RWPE1 (cell line): ENCODE data around the gene TBX5.

Experiments used
- CTCF ChIA-PET: fragments of 350-600 bp; sonication (Branson Sonifier 250); formaldehyde crosslinking; extraction: SDS; loops from one replicate; lab custom pipeline; 2021; lab: Yijun Ruan, JAX
- POLR2A ChIA-PET: fragments of 400-600 bp; formaldehyde crosslinking; extraction: SDS; loops from one replicate; lab custom pipeline; 2020; ENCODE audit warnings: antibody characterized with exemption; ENCODE audit not compliant: low non-redundant PET; lab: Yijun Ruan, JAX
- DNase-seq: peaks from one replicate; pipeline ENCODE4 v3.0.0; 2012; ENCODE audit warnings: low spot score
- H3K27ac ChIP-seq: fragments of 450-650 bp; 2 replicates; pipeline ENCODE4 v1.5.1; 2017
- CTCF ChIP-seq: fragments of 450-650 bp; conservative IDR thresholded peaks from 2 replicates; pipeline ENCODE4 v1.5.1; 2017; ENCODE audit warnings: low read depth, mild to moderate bottlenecking

The TBX5 gene

GRCh38 chr12:114416028-114416427 lies 10.1 kb upstream of the TBX5 start:
- H3K27ac ChIP-seq, result no peak overlapping the region
- ChIA-PET CTCF (no interaction called here), POLR2A (no interaction called here)
- no peak for TF ChIP-seq CTCF
- no peak for DNase-seq

- ChIA-PET POLR2A (no interaction called here), CTCF (no interaction called here)
- H3K27ac ChIP-seq, result no peak overlapping the region
- no peak for DNase-seq
- no peak for TF ChIP-seq CTCF
These were observed 9.6 kb upstream of the TBX5 start for GRCh38 chr12:114415525-114415868.

GRCh38 chr12:114414866-114415524 lies 9.1 kb upstream of the TBX5 start:
- ChIA-PET CTCF (no interaction called here), POLR2A (no interaction called here)
- no peak for DNase-seq
- no peak for TF ChIP-seq CTCF
- H3K27ac ChIP-seq, result no peak overlapping the region

DNA sequence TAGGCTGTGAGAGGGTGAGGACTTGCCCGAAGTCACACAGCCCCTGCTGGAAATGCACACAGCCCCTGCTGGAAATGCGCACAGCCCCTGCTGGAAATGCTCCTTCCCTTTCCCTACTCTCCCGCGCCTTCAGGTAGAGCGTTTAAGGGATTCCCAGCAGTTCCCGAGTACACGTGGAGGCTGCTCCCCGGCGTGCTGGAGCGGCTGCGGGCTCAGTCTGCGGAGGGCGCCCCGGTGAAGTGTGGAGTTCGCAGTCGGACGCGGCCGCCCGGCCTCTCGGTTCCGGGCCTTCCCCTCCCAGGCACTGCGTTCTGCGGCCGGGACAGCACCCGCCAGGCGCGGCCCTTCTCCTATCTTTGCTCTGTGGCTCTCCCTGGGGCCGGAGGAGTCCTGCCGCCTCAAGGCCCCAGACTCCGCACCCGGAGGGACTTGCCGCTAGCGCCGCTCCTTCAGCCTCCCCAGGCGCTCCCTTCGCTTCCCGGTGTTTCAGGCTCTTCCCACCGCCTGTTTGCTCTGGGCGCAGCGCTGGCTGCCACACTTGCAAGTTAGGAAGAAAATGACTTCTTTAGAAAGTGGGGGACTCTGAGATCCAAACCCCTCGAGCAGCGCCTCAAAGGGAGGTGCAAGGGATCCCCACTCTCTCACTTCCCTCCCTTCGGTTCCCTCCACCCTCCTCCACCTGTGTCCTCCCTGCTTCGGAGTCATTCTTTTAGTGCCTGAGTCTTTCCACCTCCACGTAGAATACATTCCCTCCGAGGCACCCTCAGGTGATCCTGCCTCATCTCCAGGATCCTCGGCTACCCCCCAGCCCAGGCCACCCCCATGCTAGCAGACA lies 8.3 kb upstream of the TBX5 start:
- CTCF ChIA-PET, result no interaction called here
- no peak for DNase-seq
- H3K27ac ChIP-seq, result no peak overlapping the region
- TF ChIP-seq CTCF, result no peak
- POLR2A ChIA-PET, result no interaction called here

DNA sequence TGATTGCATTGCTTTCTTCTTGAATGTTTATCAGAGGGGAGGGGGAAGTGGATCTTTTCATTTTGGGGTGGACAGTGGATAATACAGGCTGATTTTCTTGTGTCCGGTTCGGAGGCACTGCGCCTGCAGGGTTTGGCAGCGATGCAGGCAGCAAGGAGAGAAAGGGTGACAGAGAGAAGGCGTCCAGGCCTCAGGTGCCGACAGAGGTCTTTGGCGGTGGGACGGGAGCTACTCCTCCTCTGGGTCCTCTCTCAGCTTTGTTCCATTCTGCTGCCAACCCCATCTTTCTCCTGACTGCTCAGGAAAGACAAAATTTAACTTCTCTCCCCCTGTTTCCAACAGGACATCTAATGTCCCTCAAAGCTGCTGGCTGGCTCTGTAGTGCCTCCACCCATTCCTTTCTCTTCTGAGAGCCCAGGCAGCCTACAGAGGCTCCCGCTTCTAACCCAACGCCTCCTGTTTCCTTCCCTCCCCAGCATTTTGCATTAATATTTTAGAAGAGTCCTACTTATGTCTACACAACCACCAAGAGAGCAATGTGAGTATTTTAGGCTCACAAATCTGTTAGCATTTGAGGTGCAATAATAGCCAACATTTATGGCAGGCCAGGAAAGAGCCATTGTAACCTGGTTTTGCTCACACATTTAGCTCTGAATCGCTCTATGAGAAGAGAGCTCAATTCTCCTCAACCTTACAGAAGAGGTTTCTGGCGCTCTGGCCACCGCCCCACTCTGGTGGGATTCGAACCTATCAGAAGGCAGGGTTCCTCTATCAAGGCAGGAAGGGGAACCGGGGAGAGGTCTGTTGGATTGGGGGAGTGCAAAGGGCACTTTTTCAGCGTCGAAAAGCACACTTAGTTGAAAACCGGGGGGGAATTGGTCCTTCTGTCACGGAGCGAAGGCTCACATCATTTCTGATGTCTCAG lies 7.1 kb upstream of the TBX5 start:
- ChIA-PET CTCF (no interaction called here), POLR2A (no interaction called here)
- DNase-seq, result no peak
- no peak overlapping the region for H3K27ac ChIP-seq
- no peak for TF ChIP-seq CTCF

DNA sequence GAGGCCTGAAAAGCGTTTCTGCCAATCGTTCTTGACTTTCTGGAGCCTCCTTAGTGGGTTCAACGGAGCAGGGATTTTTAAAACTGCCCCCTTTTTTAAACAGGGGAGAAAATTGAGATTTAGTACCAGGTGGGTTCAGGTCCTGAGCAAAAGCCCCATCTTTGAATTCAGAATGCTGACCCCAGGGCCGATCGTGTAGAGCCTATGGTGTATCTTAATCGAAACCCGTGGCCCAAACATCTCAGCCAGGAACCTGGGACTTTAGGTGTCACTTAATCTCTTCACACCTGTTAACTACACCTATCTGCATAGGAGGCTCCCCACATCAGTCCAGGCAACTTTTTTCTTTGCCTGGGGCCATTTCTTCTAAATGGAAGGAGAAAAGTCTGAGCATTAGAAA lies 6.4 kb upstream of the TBX5 start:
- H3K27ac ChIP-seq, result no peak overlapping the region
- no peak for TF ChIP-seq CTCF
- CTCF ChIA-PET, result no interaction called here
- POLR2A ChIA-PET, result no interaction called here
- no peak for DNase-seq
